CD4-positive, alpha-beta T cell treated with Interleukin-4 for 4 hours (primary cell): Measurements from ENCODE around the gene SNX32.
"Not testable (repeated sequence)": the region's sequence is repeated elsewhere in the genome, so short reads cannot be mapped to it uniquely, and the experiment has no call there.

Source experiments
- DNase-seq: peaks from one replicate; pipeline ENCODE4 v3.0.0-alpha.2; 2020

SNX32 gene

DNA sequence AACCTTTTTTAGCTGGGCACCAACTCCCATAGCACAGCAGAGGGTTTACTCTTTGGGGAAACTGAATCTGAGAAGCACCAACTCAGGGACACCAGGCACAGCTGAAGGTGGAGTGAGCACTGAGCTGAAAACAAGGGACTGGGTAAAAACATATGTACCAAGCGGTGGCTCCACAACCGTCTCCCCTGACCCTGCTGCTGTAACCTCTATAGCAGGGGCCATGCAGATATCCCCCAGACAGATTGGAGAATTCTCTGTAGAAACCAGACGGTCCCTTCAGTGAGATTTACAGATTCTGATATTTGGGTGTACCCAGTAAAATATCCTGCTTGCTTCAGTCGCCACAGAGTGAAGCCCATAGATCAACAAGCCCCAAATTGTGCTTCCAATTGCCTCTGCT, 4.3 kb upstream of the SNX32 start:
- DNase-seq: no peak

DNA sequence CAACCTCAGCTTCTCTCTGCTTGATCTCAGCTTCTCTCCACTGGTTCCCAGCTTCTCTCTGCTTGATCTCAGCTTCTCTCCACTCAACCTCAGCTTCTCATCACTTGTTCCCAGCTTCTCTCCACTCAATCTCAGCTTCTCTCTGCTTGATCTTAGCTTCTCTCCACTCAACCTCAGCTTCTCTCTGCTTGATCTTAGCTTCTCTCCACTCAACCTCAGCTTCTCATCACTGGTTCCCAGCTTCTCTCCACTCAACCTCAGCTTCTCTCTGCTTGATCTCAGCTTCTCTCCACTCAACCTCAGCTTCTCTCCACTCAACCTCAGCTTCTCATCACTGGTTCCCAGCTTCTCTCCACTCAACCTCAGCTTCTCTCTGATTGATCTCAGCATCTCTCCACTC, 1.5 kb upstream of the SNX32 start:
- DNase-seq: not testable (repeated sequence)

DNA sequence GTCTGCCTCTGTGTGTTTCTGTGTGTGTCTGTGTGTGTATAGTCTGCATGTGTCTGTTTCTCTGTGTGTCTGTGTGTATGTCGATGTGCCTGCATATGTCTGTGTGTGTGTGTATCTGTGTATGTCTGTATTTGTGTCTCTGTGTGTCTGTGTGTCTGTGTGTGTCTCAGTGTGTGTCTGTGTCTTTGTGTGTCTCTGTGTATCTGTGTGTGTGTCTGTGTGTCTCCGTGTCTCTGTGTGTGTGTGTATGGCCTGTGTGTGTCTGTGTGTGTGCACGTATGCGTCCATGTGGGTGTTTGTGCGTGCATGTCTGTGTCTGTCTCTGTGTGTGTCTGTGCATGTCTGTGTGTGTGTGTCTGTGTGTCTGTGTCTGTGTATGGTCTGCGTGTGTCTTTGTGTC, 439 bp downstream of the SNX32 start:
- no peak for DNase-seq

DNA sequence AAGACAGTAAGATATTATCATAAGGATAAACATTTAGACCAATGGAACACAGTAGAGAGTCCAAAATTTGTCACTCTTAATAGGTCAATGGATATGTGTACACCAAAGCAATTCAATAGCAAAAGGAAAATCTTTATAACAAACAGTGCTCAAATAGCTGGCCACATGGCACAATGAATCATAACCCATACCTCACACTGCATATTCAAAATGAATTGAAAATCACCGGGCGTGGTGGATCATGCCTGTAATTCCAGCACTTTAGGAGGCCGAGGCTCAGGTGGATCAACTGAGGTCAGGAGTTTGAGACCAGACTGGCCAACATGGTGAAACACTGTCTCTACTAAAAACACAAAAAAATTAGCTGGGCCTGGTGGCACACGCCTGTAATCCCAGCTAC, 8.4 kb downstream of the SNX32 start:
- no peak for DNase-seq

DNA sequence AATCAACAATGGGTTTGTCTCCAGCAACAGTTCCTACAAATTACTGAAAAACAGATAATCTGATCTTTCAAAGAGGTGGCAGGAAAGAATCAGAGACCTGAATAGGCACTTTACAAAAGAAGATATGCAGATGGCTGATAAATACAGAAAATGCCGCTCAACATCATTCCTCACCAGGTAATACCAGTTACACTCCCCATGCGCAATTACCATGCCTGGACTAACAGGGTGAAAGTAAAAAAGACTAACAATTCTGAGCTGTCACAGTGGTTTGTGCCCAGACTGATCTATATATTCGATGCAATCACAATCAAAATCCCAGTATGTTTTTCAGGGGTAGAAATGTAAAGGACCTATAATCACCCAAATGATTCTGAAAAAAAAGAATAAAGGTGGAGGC, 10.0 kb downstream of the SNX32 start:
- no peak for DNase-seq

DNA sequence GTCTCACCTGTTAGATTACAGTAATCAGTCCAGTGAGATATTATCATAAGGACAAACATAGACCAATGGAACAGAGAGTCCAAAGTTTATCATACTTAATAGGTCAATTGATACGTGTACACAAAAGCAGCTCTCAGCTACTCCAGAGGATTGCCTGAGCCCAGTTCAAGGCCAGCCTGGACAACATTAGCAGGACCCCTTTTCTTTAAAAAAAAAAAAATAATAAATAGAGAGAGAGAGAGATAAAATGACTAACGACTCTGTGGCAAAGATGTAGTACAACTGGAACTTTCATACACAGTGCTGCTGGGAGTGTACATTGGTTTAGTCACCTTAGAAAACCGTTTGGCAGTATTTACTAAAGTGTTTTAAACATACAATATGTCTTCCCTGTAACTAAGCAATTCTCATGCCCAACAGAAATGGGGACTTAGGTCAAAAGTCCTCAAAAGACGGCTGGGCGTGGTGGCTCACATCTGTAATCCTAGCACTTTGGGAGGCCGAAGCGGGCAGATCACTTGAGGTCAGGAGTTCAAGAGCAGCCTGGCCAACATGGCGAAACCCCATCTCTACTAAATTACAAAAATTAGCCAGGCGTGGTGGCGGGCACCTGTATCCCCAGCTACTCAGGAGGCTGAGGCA, 10.6 kb downstream of the SNX32 start:
- no peak for DNase-seq

DNA sequence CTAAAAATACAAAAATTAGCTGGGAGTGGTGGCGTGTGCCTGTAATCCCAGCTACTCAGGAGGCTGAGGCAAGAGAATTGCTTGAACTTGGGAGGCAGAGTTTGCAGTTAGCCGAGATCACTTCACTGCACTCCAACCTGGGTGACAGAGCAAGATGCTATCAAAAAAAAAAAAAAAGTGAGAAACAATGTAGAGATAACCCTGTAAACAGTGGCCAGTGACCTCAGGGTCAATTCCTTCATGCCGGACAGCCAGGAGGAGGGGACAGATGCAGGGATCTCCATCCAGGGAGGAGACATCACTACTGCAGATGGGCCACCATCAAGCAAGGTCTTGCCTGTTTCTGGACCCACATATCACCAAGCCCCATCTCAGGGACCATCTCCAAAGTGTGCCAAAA, 14.0 kb downstream of the SNX32 start:
- DNase-seq: no peak

DNA sequence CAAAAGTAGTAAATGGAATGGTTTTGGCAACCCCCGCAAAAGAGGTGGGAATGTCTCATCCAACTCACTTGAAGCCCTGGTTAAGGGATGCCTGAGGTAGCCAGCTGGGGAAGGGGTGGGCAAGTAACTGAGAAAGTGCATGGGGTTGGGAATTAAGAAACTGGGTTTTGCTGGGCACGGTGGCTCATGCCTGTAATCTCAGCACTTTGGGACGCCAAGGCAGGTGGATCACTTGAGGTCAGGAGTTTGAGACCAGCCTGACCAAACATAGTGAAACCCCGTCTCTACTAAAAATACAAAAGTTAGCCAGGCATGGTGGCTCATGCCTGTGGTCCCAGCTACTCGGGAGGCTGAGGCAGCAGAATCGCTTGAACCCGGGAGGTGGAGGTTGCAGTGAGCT, 14.9 kb downstream of the SNX32 start:
- DNase-seq: not testable (repeated sequence)

DNA sequence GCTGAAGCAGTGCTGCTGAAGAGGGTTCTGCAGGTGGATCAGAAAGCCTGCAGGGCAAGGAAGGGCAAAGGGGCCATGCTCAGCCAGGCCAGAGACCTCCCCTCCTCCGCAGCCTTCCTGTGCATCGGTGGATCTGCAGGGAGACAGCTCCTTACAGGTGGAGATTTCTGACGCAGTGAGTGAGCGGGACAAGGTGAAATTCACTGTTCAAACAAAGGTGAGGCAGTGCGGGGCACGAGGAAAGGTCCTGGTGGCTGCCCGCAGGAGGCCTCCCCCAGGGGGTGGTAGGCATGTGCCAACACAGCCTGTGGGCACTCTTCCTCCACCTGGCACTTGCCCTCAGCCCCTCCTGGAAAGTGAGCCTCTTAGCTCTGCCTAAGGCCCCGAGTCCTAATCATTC, 15.6 kb downstream of the SNX32 start:
- no peak for DNase-seq

DNA sequence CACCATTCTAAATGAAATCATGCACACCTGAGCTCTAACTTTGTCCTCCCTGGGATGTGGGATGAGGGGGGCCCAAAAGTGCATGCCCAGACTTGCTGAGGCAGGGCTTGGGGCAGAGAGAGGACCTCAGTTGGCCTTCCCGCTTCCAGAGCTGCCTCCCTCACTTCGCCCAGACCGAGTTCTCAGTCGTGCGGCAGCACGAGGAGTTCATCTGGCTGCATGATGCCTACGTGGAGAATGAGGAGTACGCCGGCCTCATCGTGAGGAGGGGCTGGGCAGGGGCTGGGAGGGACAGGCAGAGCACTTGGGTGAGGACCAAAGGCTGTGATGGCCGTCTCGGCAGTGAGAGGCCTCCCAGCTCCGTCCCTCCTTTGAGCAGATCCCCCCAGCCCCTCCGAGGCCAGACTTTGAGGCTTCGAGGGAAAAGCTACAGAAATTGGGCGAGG, 16.0 kb downstream of the SNX32 start:
- DNase-seq: no peak

DNA sequence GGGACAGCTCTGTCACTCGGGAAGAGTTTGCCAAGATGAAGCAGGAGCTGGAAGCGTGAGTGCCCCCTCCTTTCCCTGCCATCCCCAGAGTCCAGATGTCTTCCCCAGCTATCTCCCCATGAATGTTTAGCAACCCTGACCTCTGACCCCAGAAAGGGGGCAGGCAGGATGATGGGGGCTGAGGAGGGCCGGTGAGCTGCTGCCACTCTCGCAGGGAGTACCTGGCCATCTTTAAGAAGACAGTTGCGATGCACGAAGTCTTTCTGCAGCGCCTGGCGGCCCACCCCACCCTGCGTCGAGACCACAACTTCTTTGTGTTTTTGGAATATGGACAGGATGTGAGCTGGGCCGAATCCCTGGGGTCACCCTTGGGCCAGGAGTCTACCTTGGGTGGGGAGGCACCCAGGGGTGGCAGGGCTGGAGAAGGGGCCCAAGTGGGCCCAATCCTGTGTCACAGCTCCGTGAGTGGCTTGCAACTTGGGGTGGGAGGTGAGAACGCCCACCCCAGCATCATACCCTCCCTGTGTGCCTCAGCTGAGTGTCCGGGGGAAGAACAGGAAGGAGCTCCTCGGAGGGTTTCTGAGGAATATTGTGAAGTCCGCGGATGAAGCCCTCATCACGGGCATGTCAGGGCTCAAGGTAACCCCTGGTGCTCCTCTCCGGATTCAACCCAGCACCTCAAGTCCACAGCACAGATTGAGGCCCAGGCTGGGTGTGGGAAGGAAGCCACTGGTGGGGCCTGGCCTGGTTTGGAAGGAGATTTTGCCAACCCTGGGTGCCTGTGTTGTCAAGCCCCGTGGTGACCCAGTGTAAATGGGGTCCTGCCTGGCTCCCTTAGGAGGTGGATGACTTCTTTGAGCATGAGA, 16.7 kb downstream of the SNX32 start:
- no peak for DNase-seq

DNA sequence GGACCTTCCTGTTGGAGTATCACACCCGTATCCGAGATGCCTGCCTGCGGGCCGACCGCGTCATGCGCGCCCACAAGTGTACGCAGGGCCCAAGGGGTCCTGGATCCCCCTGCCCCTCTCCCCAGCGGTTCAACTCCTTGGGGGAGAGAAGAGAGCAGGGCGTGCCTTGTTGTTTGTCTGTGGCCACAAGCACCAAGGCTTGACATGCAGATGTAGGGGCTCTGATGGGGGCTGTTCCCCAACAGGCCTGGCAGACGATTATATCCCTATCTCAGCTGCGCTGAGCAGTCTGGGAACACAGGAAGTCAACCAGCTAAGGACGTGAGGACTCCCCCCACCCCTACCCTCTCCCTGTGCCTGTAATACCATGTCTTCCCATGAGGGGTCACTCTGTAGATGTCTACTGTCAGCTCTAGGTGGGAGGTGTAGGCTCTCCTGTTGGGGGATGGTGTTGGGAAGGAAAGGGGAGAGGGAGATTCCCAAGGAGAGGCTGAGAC, 17.4 kb downstream of the SNX32 start:
- no peak for DNase-seq

DNA sequence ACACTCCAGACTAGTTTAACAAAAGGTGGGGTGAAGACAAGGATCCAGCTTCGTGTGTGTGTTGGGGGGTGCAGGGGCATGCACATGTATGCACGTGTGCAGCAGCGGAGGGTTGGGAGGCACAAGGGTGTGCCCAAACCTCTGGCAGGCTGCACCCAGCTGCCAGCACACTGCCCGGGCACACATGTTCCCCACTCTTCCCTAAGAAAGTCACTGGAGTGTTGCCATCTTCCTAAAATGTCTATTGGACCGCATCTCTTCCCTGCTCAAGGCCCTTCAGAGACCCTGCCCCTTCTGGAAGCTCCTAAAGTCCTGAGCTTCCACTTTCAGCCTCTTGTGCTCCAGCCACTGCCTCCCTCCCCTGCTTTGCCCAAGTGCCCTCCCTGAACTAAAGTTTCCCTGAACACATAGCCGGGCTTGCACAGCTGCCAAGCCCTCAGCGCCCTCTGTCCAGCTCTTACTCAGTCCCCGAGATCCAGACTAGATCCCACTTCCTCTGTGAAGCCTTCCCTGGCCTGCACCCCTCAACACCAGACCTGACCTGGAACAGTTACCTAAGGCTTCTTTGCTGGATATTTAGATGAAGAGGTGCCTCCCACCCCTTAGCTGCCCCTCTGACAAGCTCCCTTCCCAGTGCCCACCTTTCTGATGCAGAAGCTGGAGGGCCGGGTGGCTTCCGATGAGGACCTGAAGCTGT, 18.2 kb downstream of the SNX32 start:
- DNase-seq: no peak

DNA sequence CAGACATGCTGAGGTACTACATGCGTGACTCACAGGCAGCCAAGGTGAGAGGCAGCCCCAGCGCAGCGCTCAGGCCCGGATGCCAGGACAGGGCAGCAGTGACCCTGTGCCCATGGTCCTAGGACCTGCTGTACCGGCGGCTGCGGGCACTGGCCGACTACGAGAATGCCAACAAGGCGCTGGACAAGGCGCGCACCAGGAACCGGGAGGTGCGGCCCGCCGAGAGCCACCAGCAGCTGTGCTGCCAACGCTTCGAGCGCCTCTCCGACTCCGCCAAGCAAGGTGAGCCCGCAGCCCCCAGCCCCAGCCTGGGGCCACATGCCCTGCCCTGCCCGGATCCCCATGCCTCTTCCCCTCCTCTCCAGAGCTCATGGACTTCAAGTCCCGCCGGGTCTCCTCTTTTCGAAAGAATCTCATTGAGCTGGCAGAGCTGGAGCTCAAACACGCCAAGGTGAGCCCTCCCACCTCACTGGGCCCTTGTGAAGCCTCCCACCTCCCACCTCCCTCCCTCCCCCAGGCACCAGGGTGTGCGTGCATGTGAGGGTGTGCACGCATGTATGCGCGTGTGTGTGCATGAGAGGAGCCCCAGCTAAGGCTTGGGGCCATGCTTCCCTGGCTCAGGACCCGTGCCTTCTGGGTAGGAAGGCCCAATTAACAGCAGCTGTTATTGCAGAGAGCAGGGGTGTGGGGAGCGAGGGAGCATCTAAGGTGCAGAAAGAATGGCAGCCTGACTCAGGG, 18.9 kb downstream of the SNX32 start:
- no peak for DNase-seq

DNA sequence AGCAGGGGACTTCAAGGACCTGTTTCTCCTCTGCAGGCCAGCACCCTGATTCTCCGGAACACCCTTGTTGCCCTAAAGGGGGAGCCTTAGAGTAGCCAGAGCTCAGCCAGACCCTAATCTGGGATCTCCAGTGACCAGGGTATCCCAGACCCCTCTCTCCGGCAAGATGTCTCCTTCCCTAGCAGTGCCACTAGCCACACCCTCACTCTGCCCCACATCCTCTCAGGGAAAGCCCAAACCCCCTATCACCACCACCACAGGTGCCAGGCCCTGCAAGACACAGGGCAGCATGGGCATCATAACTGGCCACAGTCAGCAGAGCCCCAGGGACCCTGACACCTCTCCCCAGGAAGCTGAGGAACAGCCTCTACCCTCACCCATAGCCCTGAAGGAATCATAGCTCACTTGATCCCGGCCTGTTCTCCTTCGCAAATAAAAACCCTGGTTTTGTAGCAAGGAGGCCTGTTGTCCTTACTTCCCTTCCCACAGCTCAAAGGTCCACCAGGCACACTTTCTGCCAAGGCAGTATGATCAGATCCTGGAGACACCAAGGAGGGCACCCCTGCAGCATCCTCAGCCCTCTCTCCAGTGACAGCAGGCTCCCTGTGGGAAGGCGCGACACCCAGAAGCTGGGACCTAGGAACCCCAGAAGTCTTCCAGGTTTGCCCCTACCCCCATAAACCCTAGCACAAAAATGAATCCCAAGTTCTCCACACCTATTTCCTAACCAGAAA, 19.6 kb downstream of the SNX32 start:
- DNase-seq: no peak

DNA sequence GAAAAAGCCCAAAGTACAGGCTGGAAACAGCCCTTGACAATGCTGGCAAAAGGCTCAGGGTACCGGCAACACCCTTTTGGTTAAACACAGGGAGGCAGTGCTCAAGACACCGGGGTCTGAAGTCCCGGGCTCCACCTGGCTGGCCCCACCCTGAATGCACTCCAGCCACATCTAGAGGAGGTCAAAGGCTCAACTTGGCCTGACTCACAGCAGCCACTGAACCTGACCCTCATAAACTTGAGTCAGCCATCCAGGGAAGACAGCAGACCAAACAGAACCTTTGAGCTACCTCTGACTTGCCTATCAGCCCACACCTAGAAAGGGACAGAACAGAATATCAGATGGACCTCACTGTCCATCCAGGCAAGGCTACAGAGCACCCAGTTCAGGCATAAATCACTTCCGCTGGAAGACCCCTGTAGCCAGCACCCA, 20.4 kb downstream of the SNX32 start:
- DNase-seq: no peak

DNA sequence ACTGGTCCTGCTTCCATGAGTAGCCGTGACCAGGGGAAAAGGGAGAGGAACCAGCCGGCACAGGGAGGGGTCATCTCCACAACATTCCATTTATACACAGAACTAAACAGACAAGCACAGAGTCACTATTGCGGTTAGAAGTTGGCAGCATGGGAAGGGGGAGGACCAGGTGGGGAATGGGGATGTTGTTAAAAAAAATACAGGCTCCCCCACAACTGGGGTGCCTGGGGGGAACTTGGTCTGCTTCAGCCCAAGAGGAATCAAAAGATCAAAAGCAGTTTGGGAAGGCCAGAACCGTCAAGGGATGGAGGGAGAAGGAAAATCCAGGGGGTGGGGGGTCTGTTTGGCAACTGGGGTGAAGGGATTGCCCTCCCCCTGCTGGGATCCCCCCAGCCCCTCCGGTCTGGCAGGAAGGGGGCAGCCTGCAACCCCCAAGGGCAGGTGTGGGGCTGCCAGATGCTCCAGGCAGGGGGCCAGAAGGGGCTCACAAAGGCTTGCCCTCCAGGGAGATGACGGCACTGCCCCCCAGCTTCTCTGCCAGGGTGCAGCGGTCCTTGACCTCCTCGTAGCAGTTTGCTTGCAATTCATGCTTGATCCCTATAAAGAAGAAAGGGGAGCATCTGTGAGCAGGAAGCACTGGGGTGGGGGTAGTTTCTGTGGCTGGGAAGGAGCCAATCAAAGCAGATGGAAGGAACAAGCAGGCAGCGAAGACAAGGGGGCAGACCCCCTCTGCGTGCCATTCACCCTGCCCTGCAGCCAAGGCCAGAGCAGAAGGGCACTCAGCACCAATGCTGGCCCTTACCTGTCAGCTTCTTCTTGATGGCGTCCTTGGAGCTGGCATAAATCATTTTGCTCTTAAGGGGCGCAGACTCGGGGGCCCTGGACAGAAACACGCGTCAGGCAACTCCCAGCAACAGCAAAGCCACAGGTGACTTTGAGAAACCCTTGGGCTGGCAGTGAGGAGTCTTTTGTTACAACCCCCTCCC, 21.4 kb downstream of the SNX32 start:
- no peak for DNase-seq

DNA sequence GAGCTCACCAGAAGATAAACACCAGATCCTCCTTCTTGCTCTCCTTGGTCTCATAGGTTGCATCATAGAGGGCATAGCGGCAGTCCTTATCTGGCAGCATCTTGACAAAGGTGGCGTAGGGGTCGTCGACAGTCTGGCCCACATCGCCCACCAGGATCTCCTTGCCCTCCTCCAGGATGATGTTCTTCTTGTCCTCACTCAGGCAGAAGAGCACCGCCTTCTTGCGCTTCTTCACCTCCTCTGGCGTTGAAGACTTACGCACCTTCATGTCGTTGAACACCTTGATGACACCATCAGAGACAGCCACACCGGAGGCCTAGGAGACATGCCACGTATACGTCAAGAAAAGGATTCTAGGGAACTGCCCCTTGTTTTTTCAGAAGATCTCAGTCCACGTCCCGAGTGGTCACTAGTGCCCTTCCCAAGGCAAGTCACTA, 22.2 kb downstream of the SNX32 start:
- DNase-seq: no peak

DNA sequence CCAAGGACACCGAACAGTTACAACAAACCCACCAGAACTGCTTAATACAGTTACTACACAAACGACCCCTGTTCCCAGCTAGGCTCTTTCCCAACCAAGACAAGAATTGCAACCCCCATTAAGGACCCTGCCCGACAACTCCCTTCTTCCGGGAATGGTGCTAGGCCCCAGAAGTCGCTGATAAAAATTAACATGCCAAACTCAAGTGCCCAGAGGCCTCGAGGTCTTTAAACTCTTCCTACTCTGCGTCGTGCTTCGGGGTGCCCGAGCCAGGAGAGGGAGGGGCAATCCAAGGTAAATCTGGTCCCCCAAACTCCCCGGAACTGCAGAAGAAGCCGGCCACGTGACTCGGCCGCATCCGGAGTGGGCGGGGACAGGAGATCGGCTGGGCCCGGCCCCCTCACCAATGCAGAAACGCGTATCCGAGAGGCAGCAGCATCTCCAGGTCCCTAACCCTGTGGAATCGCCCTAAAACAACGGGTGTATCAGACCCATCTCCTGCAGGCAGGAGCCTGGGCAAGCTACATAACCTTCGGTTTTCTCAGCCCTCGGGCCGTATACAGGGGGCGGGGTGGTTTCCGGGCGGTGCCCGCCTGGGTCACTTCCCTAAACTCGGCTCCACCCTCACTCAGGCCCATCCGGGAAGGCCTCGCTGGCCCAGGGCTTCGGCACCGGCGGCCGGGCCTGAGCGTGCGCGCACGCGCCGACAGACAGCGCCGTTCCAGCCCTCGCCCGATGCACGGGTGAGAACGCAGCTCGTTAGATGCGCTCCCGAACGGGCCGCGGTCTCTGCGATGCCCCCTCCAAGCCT, 23.1 kb downstream of the SNX32 start:
- DNase-seq: peak; percentile 78

DNA sequence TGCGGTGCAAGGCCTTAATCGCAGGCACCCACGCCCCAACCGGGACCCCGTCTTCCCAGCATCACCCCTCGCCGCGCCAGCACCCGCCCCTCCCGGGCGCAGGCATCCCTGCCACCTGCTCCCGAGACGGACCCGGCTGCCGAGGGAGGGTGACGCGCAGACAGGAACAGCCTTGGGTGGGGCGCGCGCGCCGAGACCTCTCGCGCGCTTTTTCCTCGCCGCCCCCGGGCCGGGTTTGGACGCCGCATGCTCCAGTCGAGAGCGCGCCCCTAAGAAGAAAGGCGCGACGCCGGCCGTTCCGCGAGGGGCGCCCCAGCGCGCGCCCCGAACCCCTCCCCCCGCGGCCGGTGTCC, 23.7 kb downstream of the SNX32 start:
- DNase-seq: peak; percentile 47
